Measurements from ENCODE around the gene SLCO2B1. TPM values are rescaled to one million over a fixed set of nuclear protein-coding genes. Genes with fewer than 3 reads are reported as not detected.
A peak's percentile ranks its signal among the peaks of the same experiment; 100 is the strongest.

SLCO2B1 gene
- total RNA-seq, 4 donors from 2014 or later: 6.1 to 9.7 (median 7.1) TPM

- no peaks in the 10 kb centered on the region for H3K4me1 ChIP-seq
- H3K27ac ChIP-seq: no peak overlapping the region
- no peak for TF ChIP-seq CTCF (IDR thresholded peaks at IDR 0.05)
- no peak for TF ChIP-seq POLR2AphosphoS5 (IDR thresholded peaks at IDR 0.05)
- TF ChIP-seq EP300 (IDR thresholded peaks at IDR 0.05): no peak
- TF ChIP-seq POLR2A (IDR thresholded peaks at IDR 0.05): no peak
- 88% methylated on average over 5 of the region's 5 CpGs for WGBS
- no peaks in the 10 kb centered on the region for H3K9me3 ChIP-seq
- H3K36me3 ChIP-seq: no peaks in the 10 kb centered on the region
- H3K4me3 ChIP-seq: no peak overlapping the region
- no peak for DNase-seq (ENCODE audit: low spot score in 2 of 2)
- no peaks in the 10 kb centered on the region for H3K27me3 ChIP-seq
Measured at GRCh38 chr11:75212411-75212810, 61.5 kb downstream of the SLCO2B1 start.

- H3K9me3 ChIP-seq: no peaks in the 10 kb centered on the region
- H3K27me3 ChIP-seq: no peaks in the 10 kb centered on the region
- DNase-seq (ENCODE audit: low spot score in 2 of 2): peak in 1 of 2 donors; percentile 86
- no peaks in the 10 kb centered on the region for H3K36me3 ChIP-seq
- no peak for TF ChIP-seq POLR2AphosphoS5 (IDR thresholded peaks at IDR 0.05)
- no peak for TF ChIP-seq EP300 (IDR thresholded peaks at IDR 0.05)
- no peak for TF ChIP-seq CTCF (IDR thresholded peaks at IDR 0.05)
- no peak for TF ChIP-seq POLR2A (IDR thresholded peaks at IDR 0.05)
- H3K27ac ChIP-seq: no peak overlapping the region
- H3K4me1 ChIP-seq: no peaks in the 10 kb centered on the region
- 9% methylated on average over 8 of the region's 8 CpGs for WGBS
- H3K4me3 ChIP-seq: no peak overlapping the region
Measured at GRCh38 chr11:75214411-75214821, 63.5 kb downstream of the SLCO2B1 start.

GRCh38 chr11:75214843-75215242 lies 63.9 kb downstream of the SLCO2B1 start:
- no peaks in the 10 kb centered on the region for H3K4me1 ChIP-seq
- no peak overlapping the region for H3K4me3 ChIP-seq
- H3K27ac ChIP-seq: no peak overlapping the region
- DNase-seq (ENCODE audit: low spot score in 2 of 2): no peak
- no peaks in the 10 kb centered on the region for H3K27me3 ChIP-seq
- TF ChIP-seq POLR2A (IDR thresholded peaks at IDR 0.05): no peak
- no peak for TF ChIP-seq CTCF (IDR thresholded peaks at IDR 0.05)
- TF ChIP-seq POLR2AphosphoS5 (IDR thresholded peaks at IDR 0.05): no peak
- no peak for TF ChIP-seq EP300 (IDR thresholded peaks at IDR 0.05)
- H3K9me3 ChIP-seq: no peaks in the 10 kb centered on the region
- H3K36me3 ChIP-seq: no peaks in the 10 kb centered on the region

- Histone ChIP-seq H3K27me3 (no peaks in the 10 kb centered on the region), H3K36me3 (no peaks in the 10 kb centered on the region), H3K27ac (no peak overlapping the region), H3K9me3 (no peaks in the 10 kb centered on the region), H3K4me1 (no peaks in the 10 kb centered on the region), H3K4me3 (no peak overlapping the region)
- WGBS: 49% methylated on average over 2 of the region's 2 CpGs
- no peak for DNase-seq (ENCODE audit: low spot score in 2 of 2)
- no peak for TF ChIP-seq EP300 (IDR thresholded peaks at IDR 0.05)
- TF ChIP-seq POLR2A (IDR thresholded peaks at IDR 0.05): no peak
- TF ChIP-seq POLR2AphosphoS5 (IDR thresholded peaks at IDR 0.05): no peak
Measured at GRCh38 chr11:75219869-75220268, 69.0 kb downstream of the SLCO2B1 start.

GRCh38 chr11:75223954-75224643 lies 73.2 kb downstream of the SLCO2B1 start:
- TF ChIP-seq EP300 (IDR thresholded peaks at IDR 0.05) (no peak), CTCF (IDR thresholded peaks at IDR 0.05) (no peak)
- WGBS: 70% methylated on average over 5 of the region's 5 CpGs
- Histone ChIP-seq H3K27me3 (no peaks in the 10 kb centered on the region), H3K4me1 (no peaks in the 10 kb centered on the region), H3K9me3 (no peaks in the 10 kb centered on the region), H3K27ac (no peak overlapping the region), H3K4me3 (no peak overlapping the region), H3K36me3 (no peaks in the 10 kb centered on the region)
- no peak for DNase-seq (ENCODE audit: low spot score in 2 of 2)

GRCh38 chr11:75225794-75226193 lies 74.9 kb downstream of the SLCO2B1 start:
- Histone ChIP-seq H3K4me1 (no peaks in the 10 kb centered on the region), H3K27me3 (no peaks in the 10 kb centered on the region), H3K4me3 (no peak overlapping the region), H3K27ac (no peak overlapping the region), H3K9me3 (no peaks in the 10 kb centered on the region), H3K36me3 (no peaks in the 10 kb centered on the region)
- WGBS: 66% methylated on average over 3 of the region's 4 CpGs
- DNase-seq (ENCODE audit: low spot score in 2 of 2): no peak
- TF ChIP-seq EP300 (IDR thresholded peaks at IDR 0.05) (no peak), POLR2A (IDR thresholded peaks at IDR 0.05) (no peak), POLR2AphosphoS5 (IDR thresholded peaks at IDR 0.05) (no peak), CTCF (IDR thresholded peaks at IDR 0.05) (no peak)

Measured in suprapubic skin (tissue), 4 donors.